IMR-90 (cell line): ENCODE measurements around the gene KCNQ5. TPM values are rescaled to one million over a fixed set of nuclear protein-coding genes. Genes with fewer than 3 reads are reported as not detected.

Experiments used
- ATAC-seq: fragments of 200-7000 bp; cut with Tn5 transposase; 2 replicates; pipeline ENCODE4 v1.9.1; 2020; ENCODE audit warnings: low read depth, mild to moderate bottlenecking, moderate library complexity
- BruUV-seq: library from RNA; stranded (reverse); fragments of 400-500 nt; replicated peaks from 2 replicates; lab custom pipeline; 2021; lab: Mats Ljungman, UMichigan
- CTCF ChIA-PET: fragments of 300-600 bp; formaldehyde crosslinking; extraction: SDS; loops from one replicate; lab custom pipeline; 2021; ENCODE audit warnings: antibody characterized with exemption; lab: Yijun Ruan, JAX
- POLR2A ChIA-PET: fragments of 300-600 bp; sonication (Branson Sonifier 250); formaldehyde crosslinking; loops from one replicate; lab custom pipeline; 2022; ENCODE audit warnings: antibody characterized with exemption; ENCODE audit not compliant: unreplicated experiment; lab: Charles Lee
- DNase-seq: peaks from one replicate; pipeline ENCODE4 v3.0.0; 2013
- H2AFZ ChIP-seq: replicated peaks from 2 replicates; pipeline ENCODE3; 2013; ENCODE audit warnings: low read length, mild to moderate bottlenecking; ENCODE audit not compliant: poor library complexity
- H2AK5ac ChIP-seq: 2 replicates; pipeline ENCODE4 v1.6.1; 2013; ENCODE audit warnings: low read depth, low read length, inconsistent platforms
- H2AK9ac ChIP-seq: replicated peaks from 2 replicates; pipeline ENCODE3; 2013; ENCODE audit warnings: mild to moderate bottlenecking, low read depth, low read length, moderate library complexity; ENCODE audit not compliant: poor library complexity
- H2BK120ac ChIP-seq: 2 replicates; pipeline ENCODE4 v1.6.1; 2013; ENCODE audit warnings: low read depth, low read length, inconsistent platforms
- H2BK15ac ChIP-seq: 3 replicates; pipeline ENCODE4 v1.6.1; 2013; ENCODE audit warnings: low read depth, low read length, inconsistent platforms
- H2BK20ac ChIP-seq: 2 replicates; pipeline ENCODE4 v1.6.1; 2013; ENCODE audit warnings: low read depth, mild to moderate bottlenecking, inconsistent platforms, low read length, moderate library complexity
- H2BK5ac ChIP-seq: 2 replicates; pipeline ENCODE4 v1.6.1; 2013; ENCODE audit warnings: mild to moderate bottlenecking, low read depth, low read length, inconsistent platforms; ENCODE audit not compliant: poor library complexity, severe bottlenecking
- H3K14ac ChIP-seq: replicated peaks from 2 replicates; pipeline ENCODE4 v1.6.1; 2013; ENCODE audit warnings: low read depth, low read length, inconsistent platforms
- H3K18ac ChIP-seq: 2 replicates; pipeline ENCODE4 v1.6.1; 2013; ENCODE audit warnings: low read depth, low read length, control low read depth
- H3K23ac ChIP-seq: 2 replicates; pipeline ENCODE4 v1.6.1; 2013; ENCODE audit warnings: low read depth, low read length, inconsistent platforms
- H3K27ac ChIP-seq: 2 replicates; pipeline ENCODE4 v1.5.1; 2013; ENCODE audit warnings: mild to moderate bottlenecking, control low read depth, low read length; ENCODE audit not compliant: insufficient read depth
- H3K27me3 ChIP-seq: 2 replicates; pipeline ENCODE4 v1.6.1; 2013; ENCODE audit warnings: low read length; ENCODE audit not compliant: control insufficient read depth, insufficient read depth
- H3K36me3 ChIP-seq: 2 replicates; pipeline ENCODE4 v1.6.1; 2013; ENCODE audit warnings: low read length, mixed read lengths; ENCODE audit not compliant: control insufficient read depth, insufficient read depth
- H3K4ac ChIP-seq: 2 replicates; pipeline ENCODE4 v1.6.1; 2013; ENCODE audit warnings: low read depth, low read length, inconsistent platforms
- H3K4me1 ChIP-seq: 2 replicates; pipeline ENCODE4 v1.6.1; 2013; ENCODE audit warnings: low read length, mixed read lengths; ENCODE audit not compliant: control insufficient read depth, insufficient read depth
- H3K4me2 ChIP-seq: 2 replicates; pipeline ENCODE4 v1.6.1; 2013; ENCODE audit warnings: low read depth, mild to moderate bottlenecking, control low read depth, low read length, moderate library complexity
- H3K4me3 ChIP-seq: 2 replicates; pipeline ENCODE4 v1.5.1; 2013; ENCODE audit warnings: low read depth, mild to moderate bottlenecking, control low read depth, low read length, moderate library complexity; ENCODE audit not compliant: insufficient read depth
- H3K56ac ChIP-seq: 2 replicates; pipeline ENCODE4 v1.6.1; 2013; ENCODE audit warnings: low read length, inconsistent platforms; ENCODE audit not compliant: insufficient read depth; ENCODE audit errors: extremely low read depth
- H3K79me1 ChIP-seq, 2 experiments: 2 replicates each; pipeline ENCODE4 v1.6.1; 2013; ENCODE audit warnings: low read length in 2 of 2, inconsistent platforms in 1 of 2, low read depth in 1 of 2
- H3K9ac ChIP-seq: 2 replicates; pipeline ENCODE4 v1.6.1; 2013; ENCODE audit warnings: low read depth, low read length, control low read depth
- H3K9me1 ChIP-seq: 2 replicates; pipeline ENCODE4 v1.6.1; 2013; ENCODE audit warnings: low read length, inconsistent platforms; ENCODE audit not compliant: insufficient read depth
- H3K9me3 ChIP-seq: 2 replicates; pipeline ENCODE4 v1.6.1; 2013; ENCODE audit warnings: low read length; ENCODE audit not compliant: control insufficient read depth, insufficient read depth
- H4K20me1 ChIP-seq: 2 replicates; pipeline ENCODE4 v1.6.1; 2013; ENCODE audit warnings: low read length, inconsistent platforms; ENCODE audit not compliant: insufficient read depth
- H4K5ac ChIP-seq: 2 replicates; pipeline ENCODE4 v1.6.1; 2013; ENCODE audit warnings: mild to moderate bottlenecking, low read depth, low read length, control low read depth
- H4K8ac ChIP-seq, 2 experiments: 2 replicates each; pipeline ENCODE4 v1.6.1; 2013; ENCODE audit warnings: low read depth in 2 of 2, low read length in 2 of 2, control low read depth in 1 of 2, inconsistent platforms in 1 of 2
- H4K91ac ChIP-seq: 2 replicates; pipeline ENCODE4 v1.6.1; 2013; ENCODE audit warnings: low read depth, low read length, inconsistent platforms; ENCODE audit not compliant: insufficient read depth
- CTCF ChIP-seq: conservative IDR thresholded peaks from 2 replicates; pipeline ENCODE4 v1.5.1; 2012; ENCODE audit warnings: mild to moderate bottlenecking, low read depth, low read length, improper control_type of control experiment
- FOS ChIP-seq: fragments of 150-350 bp; IDR thresholded peaks from 2 replicates; pipeline ENCODE4 v1.6.1; 2016; ENCODE audit warnings: low read depth, low read length
- MXI1 ChIP-seq: IDR thresholded peaks from 2 replicates; pipeline ENCODE4 v1.6.1; 2012; ENCODE audit warnings: low read depth, mild to moderate bottlenecking, low read length, moderate library complexity, borderline replicate concordance
- RFX5 ChIP-seq: IDR thresholded peaks from 2 replicates; pipeline ENCODE4 v1.8.0; 2012; ENCODE audit warnings: low read depth, mild to moderate bottlenecking, low read length, moderate library complexity
- WGBS, 2 experiments: methylation state at CpG; one replicate each; pipeline versions ENCODE4 v1.1.5 to v1.1.7; 2013; ENCODE audit warnings: missing lambda C conversion rate in 2 of 2; ENCODE audit not compliant: insufficient read length in 1 of 2; ENCODE audit errors: extremely low coverage in 2 of 2; 5-methylcytosine and 5-hydroxymethylcytosine counted together
- dilution Hi-C: fragments of 300-500 bp; cut with HindIII; formaldehyde crosslinking; loops from one replicate; pipeline ENCODE4 v1.14.3; 2018; ENCODE audit warnings: low sequenced_read_pairs; ENCODE audit not compliant: unreplicated experiment
- in situ Hi-C: fragments of 300-500 bp; cut with MboI; formaldehyde crosslinking; loops from 3 replicates; pipeline ENCODE4 v1.14.3; 2019; ENCODE audit warnings: low sequenced_read_pairs, inconsistent platforms, mixed read lengths
- intact Hi-C: fragments of 100-400 bp; cut with micrococcal nuclease; formaldehyde crosslinking; loops from 2 replicates; pipeline ENCODE4 v1.10.0; 2022
- polyA plus RNA-seq, 3 experiments: library from polyadenylated mRNA; depleted of rRNA; stranded (reverse); fragments of >200 nt; gene quantifications; 2 replicates each; pipeline ENCODE4 v1.2.3, GENCODE V29; 2012; ENCODE audit warnings: low replicate concordance in 1 of 3
- total RNA-seq: library from RNA; depleted of rRNA; stranded (reverse); fragments of >200 nt; gene quantifications from 2 replicates; pipeline ENCODE4 v1.2.3, GENCODE V29; 2012

Gene KCNQ5
- total and polyA plus RNA-seq, 2 of the 4 experiments (the other 2 are of a cell fraction) = 0.75 to 1.3 TPM

- no peak for DNase-seq
- no peaks in the 10 kb centered on the region for H3K27me3 ChIP-seq
- H3K36me3 ChIP-seq = no peaks in the 10 kb centered on the region
- no peak overlapping the region for H2AFZ ChIP-seq
- no peak overlapping the region for H3K9ac ChIP-seq
- no peaks in the 10 kb centered on the region for H3K9me1 ChIP-seq
- no peak overlapping the region for H3K4me2 ChIP-seq
- H2BK120ac ChIP-seq = no peak overlapping the region
- no peak overlapping the region for H2BK15ac ChIP-seq
- dilution Hi-C loops = no loop called here
- in situ Hi-C loops = no loop called here
- H2BK5ac ChIP-seq = no peak overlapping the region
- no peak overlapping the region for H3K18ac ChIP-seq
- ATAC-seq = no peak
- intact Hi-C loops = no loop called here
- no peak overlapping the region for H2AK5ac ChIP-seq
- no peak overlapping the region for H4K5ac ChIP-seq
- TF ChIP-seq FOS = no peak
- TF ChIP-seq MXI1 = no peak
- no peak for TF ChIP-seq RFX5
- TF ChIP-seq CTCF = no peak
- no peak overlapping the region for H3K23ac ChIP-seq
- no peak overlapping the region for H2AK9ac ChIP-seq
- no peaks in the 10 kb centered on the region for H3K4me1 ChIP-seq
- H3K4ac ChIP-seq = no peak overlapping the region
- H3K56ac ChIP-seq = no peak overlapping the region
- no TSS peak for BruUV-seq
- CTCF ChIA-PET = no interaction called here
- H3K9me3 ChIP-seq = no peaks in the 10 kb centered on the region
- POLR2A ChIA-PET = no interaction called here
- H3K14ac ChIP-seq = no peak overlapping the region
- H4K20me1 ChIP-seq = no peaks in the 10 kb centered on the region
- WGBS, 2 experiments = 83% methylated on average over 1 of the region's 8 CpGs; no CpG with 5 or more reads in 1 of the 2 experiments
- no peak overlapping the region for H4K91ac ChIP-seq
- H4K8ac ChIP-seq = no peak overlapping the region
- no peak overlapping the region for H2BK20ac ChIP-seq
- H3K4me3 ChIP-seq = no peak overlapping the region
- no peak overlapping the region for H3K27ac ChIP-seq
- no peaks in the 10 kb centered on the region; a peak in 1 of 4 replicates for H3K79me1 ChIP-seq
Observed at GRCh38 chr6:72939004-72939403, 317.1 kb downstream of the KCNQ5 start.
